Endothelial cell of umbilical vein (primary cell): ENCODE results near the gene COL6A2. TPM values are rescaled to one million over a fixed set of nuclear protein-coding genes. Genes with fewer than 3 reads are reported as not detected.

Source experiments
- BruUV-seq: library from RNA; stranded (reverse); fragments of 400-500 nt; replicated peaks from 2 replicates; lab custom pipeline; 2021; lab: Mats Ljungman, UMichigan
- CTCF ChIA-PET: fragments of 300-600, 350-600 bp; sonication (Branson Sonifier 250); formaldehyde crosslinking; loops from one replicate; lab custom pipeline; 2021; ENCODE audit warnings: antibody characterized with exemption, inconsistent platforms; lab: Charles Lee
- POLR2A ChIA-PET: fragments of 300-600, 350-600 bp; sonication (Branson Sonifier 250); formaldehyde crosslinking; loops from one replicate; lab custom pipeline; 2021; ENCODE audit warnings: antibody characterized with exemption, inconsistent platforms; lab: Charles Lee
- DNase-seq: peaks from one replicate; pipeline ENCODE4 v3.0.0-alpha.2; 2011; ENCODE audit warnings: low read depth, low spot score
- FAIRE-seq: peaks from 2 replicates; lab custom pipeline; 2011; peaks lifted over from hg19 to GRCh38; lab: Jason Lieb, UNC
- H2AFZ ChIP-seq: 2 replicates; pipeline ENCODE4 v1.6.0; 2012; ENCODE audit warnings: low read depth, low read length, control low read depth, inconsistent platforms
- H3K27ac ChIP-seq: 2 replicates; pipeline ENCODE4 v1.5.1; 2011; ENCODE audit warnings: low read depth, mild to moderate bottlenecking, control low read depth, low read length, moderate library complexity; ENCODE audit not compliant: insufficient read depth
- H3K27me3 ChIP-seq, 2 experiments: 2 replicates each; pipeline versions ENCODE4 v1.6.0 to v1.6.1; 2011; ENCODE audit warnings: low read length in 2 of 2, mixed read lengths in 1 of 2; ENCODE audit not compliant: control insufficient read depth in 2 of 2, insufficient read depth in 2 of 2
- H3K36me3 ChIP-seq, 2 experiments: 2 replicates in 1 of 2; 3 replicates in 1 of 2; pipeline ENCODE4 v1.5.1; 2011; ENCODE audit warnings: low read length in 2 of 2, mild to moderate bottlenecking in 1 of 2, moderate library complexity in 1 of 2; ENCODE audit not compliant: control insufficient read depth in 2 of 2, insufficient read depth in 2 of 2; ENCODE audit errors: extremely low read depth in 1 of 2
- H3K4me1 ChIP-seq: 3 replicates; pipeline ENCODE4 v1.5.1; 2011; ENCODE audit warnings: mild to moderate bottlenecking, low read length; ENCODE audit not compliant: control insufficient read depth, insufficient read depth; ENCODE audit errors: extremely low read depth
- H3K4me2 ChIP-seq: 2 replicates; pipeline ENCODE4 v1.6.1; 2011; ENCODE audit warnings: low read length, control low read depth, mixed read lengths; ENCODE audit not compliant: insufficient read depth
- H3K4me3 ChIP-seq, 3 experiments: fragments of 200-600 bp in 1 of 3; sonication (generic), shearing (Covaris generic) in 1 of 3; replicated peaks in 1 of 3; 2 replicates each; pipeline ENCODE4 v1.5.1; 2011 to 2016; ENCODE audit warnings: control low read depth in 3 of 3, low read length in 3 of 3, mild to moderate bottlenecking in 2 of 3, inconsistent platforms in 1 of 3, low read depth in 1 of 3, moderate library complexity in 1 of 3; ENCODE audit not compliant: insufficient read depth in 1 of 3
- H3K79me2 ChIP-seq: 2 replicates; pipeline ENCODE4 v1.6.0; 2012; ENCODE audit warnings: low read length, inconsistent platforms; ENCODE audit not compliant: control insufficient read depth, insufficient read depth
- H3K9ac ChIP-seq: replicated peaks from 2 replicates; pipeline ENCODE3; 2011; ENCODE audit warnings: low read length, control low read depth; ENCODE audit not compliant: insufficient read depth; ENCODE audit errors: extremely low read depth
- H3K9me1 ChIP-seq: replicated peaks from 3 replicates; pipeline ENCODE4 v1.6.0; 2011; ENCODE audit warnings: mild to moderate bottlenecking, low read length; ENCODE audit not compliant: control insufficient read depth, insufficient read depth; ENCODE audit errors: extremely low read depth
- H3K9me3 ChIP-seq: replicated peaks from 2 replicates; pipeline ENCODE4 v1.5.1; 2012; ENCODE audit warnings: low read length, inconsistent platforms; ENCODE audit not compliant: control insufficient read depth, insufficient read depth
- H4K20me1 ChIP-seq: replicated peaks from 2 replicates; pipeline ENCODE3; 2011; ENCODE audit warnings: mild to moderate bottlenecking, low read length; ENCODE audit not compliant: control insufficient read depth, insufficient read depth; ENCODE audit errors: extremely low read depth
- EZH2 ChIP-seq: IDR thresholded peaks from 2 replicates; pipeline ENCODE4 v1.6.1; 2012; ENCODE audit warnings: borderline replicate concordance, low read depth, mild to moderate bottlenecking, moderate library complexity, low read length, inconsistent platforms; ENCODE audit not compliant: severe bottlenecking
- FOS ChIP-seq: IDR thresholded peaks from 2 replicates; pipeline ENCODE4 v1.6.1; 2011; ENCODE audit warnings: mild to moderate bottlenecking, low read length, moderate library complexity, borderline replicate concordance; ENCODE audit not compliant: insufficient read depth
- GATA2 ChIP-seq: IDR thresholded peaks from 2 replicates; pipeline ENCODE4 v1.7.0; 2011; ENCODE audit warnings: low read depth, mild to moderate bottlenecking, moderate library complexity, mixed read lengths, low read length; ENCODE audit not compliant: insufficient read length, insufficient read depth
- JUN ChIP-seq: IDR thresholded peaks from 2 replicates; pipeline ENCODE4 v1.6.1; 2011; ENCODE audit warnings: borderline replicate concordance, low read depth; ENCODE audit not compliant: insufficient read length, insufficient read depth
- MYC ChIP-seq: IDR thresholded peaks from one replicate; pipeline ENCODE4 v1.6.1; 2011; ENCODE audit warnings: mild to moderate bottlenecking, low read depth, low read length
- POLR2A ChIP-seq: IDR thresholded peaks from 2 replicates; pipeline ENCODE4 v1.6.1; 2012; ENCODE audit warnings: low read depth, mild to moderate bottlenecking, control low read depth, low read length
- POLR2AphosphoS5 ChIP-seq: IDR thresholded peaks from 2 replicates; pipeline ENCODE4 v1.6.1; 2012; ENCODE audit warnings: low read depth, mild to moderate bottlenecking, control low read depth, low read length, moderate library complexity; ENCODE audit not compliant: insufficient read depth
- dilution Hi-C: fragments of 300-500 bp; cut with MboI; formaldehyde crosslinking; loops from one replicate; pipeline ENCODE4 v1.15.0; 2019; ENCODE audit warnings: low sequenced_read_pairs; ENCODE audit not compliant: extremely low pct_ligation_motif_present
- intact Hi-C: fragments of 100-400 bp; cut with micrococcal nuclease; formaldehyde crosslinking; loops from one replicate; pipeline ENCODE4 v1.10.0; 2022
- polyA plus RNA-seq, 4 experiments: library from polyadenylated mRNA; depleted of rRNA in 3 of 4; stranded (reverse) in 3 of 4; unstranded in 1 of 4; fragments of >200 nt; gene quantifications; 2 replicates each; pipeline versions ENCODE4 v1.2.1 to v1.2.3, GENCODE V29; 2011 to 2012; ENCODE audit warnings: missing spikeins in 1 of 4
- total RNA-seq: library from RNA; stranded (reverse); gene quantifications from 2 replicates; pipeline ENCODE4 v1.2.3, GENCODE V29; 2021
- TF ChIP-seq, protein P1 (sequence below): IDR thresholded peaks from 2 replicates; pipeline ENCODE4 v1.6.1; 2011; ENCODE audit not compliant: insufficient read depth, insufficient read length
- TF ChIP-seq, protein P2 (sequence below), 2 donors: IDR thresholded peaks; 1 replicate in 1 of 2; 2 replicates in 1 of 2; pipeline ENCODE4 v1.5.1; 2011; ENCODE audit warnings: low read length in 2 of 2, mild to moderate bottlenecking in 2 of 2, moderate library complexity in 2 of 2, control low read depth in 1 of 2, inconsistent platforms in 1 of 2, low read depth in 1 of 2; ENCODE audit not compliant: insufficient read depth in 1 of 2; ENCODE audit errors: extremely low read depth in 1 of 2

The COL6A2 gene
- total and polyA plus RNA-seq, 2 donors (not counting 3 experiments of a cell fraction or from before 2014, with no cell fraction given) = 3.4 to 6.1 TPM

GRCh38 chr21:46050668-46051378 is 47.1 kb upstream of the COL6A2 start:
- Histone ChIP-seq H3K4me1 (no peaks in the 10 kb centered on the region), H3K9me1 (no peaks in the 10 kb centered on the region), H3K4me3 (no peak overlapping the region), H3K9me3 (no peaks in the 10 kb centered on the region), H3K36me3 (no peaks in the 10 kb centered on the region), H3K27ac (no peak overlapping the region), H2AFZ (no peak overlapping the region), H3K4me2 (no peak overlapping the region), H3K79me2 (no peaks in the 10 kb centered on the region), H3K9ac (no peak overlapping the region), H3K27me3 (no peaks in the 10 kb centered on the region), H4K20me1 (no peaks in the 10 kb centered on the region)
- ChIA-PET POLR2A (no interaction called here), CTCF (no interaction called here)
- TF ChIP-seq, protein P1, sequence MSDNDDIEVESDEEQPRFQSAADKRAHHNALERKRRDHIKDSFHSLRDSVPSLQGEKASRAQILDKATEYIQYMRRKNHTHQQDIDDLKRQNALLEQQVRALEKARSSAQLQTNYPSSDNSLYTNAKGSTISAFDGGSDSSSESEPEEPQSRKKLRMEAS = no peak
- TF ChIP-seq JUN (no peak), MYC (no peak), GATA2 (no peak), EZH2 (no peak), FOS (no peak), POLR2A (no peak), POLR2AphosphoS5 (no peak)
- TF ChIP-seq, protein P2, sequence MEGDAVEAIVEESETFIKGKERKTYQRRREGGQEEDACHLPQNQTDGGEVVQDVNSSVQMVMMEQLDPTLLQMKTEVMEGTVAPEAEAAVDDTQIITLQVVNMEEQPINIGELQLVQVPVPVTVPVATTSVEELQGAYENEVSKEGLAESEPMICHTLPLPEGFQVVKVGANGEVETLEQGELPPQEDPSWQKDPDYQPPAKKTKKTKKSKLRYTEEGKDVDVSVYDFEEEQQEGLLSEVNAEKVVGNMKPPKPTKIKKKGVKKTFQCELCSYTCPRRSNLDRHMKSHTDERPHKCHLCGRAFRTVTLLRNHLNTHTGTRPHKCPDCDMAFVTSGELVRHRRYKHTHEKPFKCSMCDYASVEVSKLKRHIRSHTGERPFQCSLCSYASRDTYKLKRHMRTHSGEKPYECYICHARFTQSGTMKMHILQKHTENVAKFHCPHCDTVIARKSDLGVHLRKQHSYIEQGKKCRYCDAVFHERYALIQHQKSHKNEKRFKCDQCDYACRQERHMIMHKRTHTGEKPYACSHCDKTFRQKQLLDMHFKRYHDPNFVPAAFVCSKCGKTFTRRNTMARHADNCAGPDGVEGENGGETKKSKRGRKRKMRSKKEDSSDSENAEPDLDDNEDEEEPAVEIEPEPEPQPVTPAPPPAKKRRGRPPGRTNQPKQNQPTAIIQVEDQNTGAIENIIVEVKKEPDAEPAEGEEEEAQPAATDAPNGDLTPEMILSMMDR (IDR thresholded peaks at IDR 0.05; ENCODE audit: extremely low read depth in 1 of 2, insufficient read depth in 1 of 2, low read depth in 1 of 2, low read length in 2 of 2) = no peak
- DNase-seq = no peak
- BruUV-seq = no TSS peak
- no peak for FAIRE-seq
- dilution Hi-C loops = no loop called here
- intact Hi-C loops = no loop called here
